Measurements from ENCODE around the gene ADORA2B. TPM values are rescaled to one million over a fixed set of nuclear protein-coding genes. Genes with fewer than 3 reads are reported as not detected.
"Not testable (repeated sequence)": the region's sequence is repeated elsewhere in the genome, so short reads cannot be mapped to it uniquely, and the experiment has no call there.

Gene ADORA2B
- total and polyA plus RNA-seq, 2 experiments from 2014 or later, result 10.3 to 13.7 TPM

- no peaks in the 10 kb centered on the region for H3K9me3 ChIP-seq (ENCODE audit: low read depth)
- no peaks in the 10 kb centered on the region for H3K36me3 ChIP-seq (ENCODE audit: low read depth)
- no peak overlapping the region for H2AFZ ChIP-seq
- 64% methylated on average over 7 of the region's 7 CpGs for WGBS, 2 experiments (ENCODE audit: low coverage in 1 of 2, low lambda C conversion rate in 2 of 2, missing lambda C conversion rate in 2 of 2)
- H3K4me2 ChIP-seq (ENCODE audit: unreplicated experiment), result no peak overlapping the region
- TF ChIP-seq EZH2phosphoT487 (IDR thresholded peaks at IDR 0.05; ENCODE audit: insufficient read depth, low read depth) (no peak), EZH2 (IDR thresholded peaks at IDR 0.05; ENCODE audit: insufficient read depth, poor library complexity, severe bottlenecking) (no peak)
- no peaks in the 10 kb centered on the region for H3K4me1 ChIP-seq (ENCODE audit: insufficient read depth)
- no peak overlapping the region for H3K27ac ChIP-seq
- H4K20me1 ChIP-seq (ENCODE audit: insufficient read depth), result no peaks in the 10 kb centered on the region
- no peak overlapping the region for H3K9ac ChIP-seq
- H3K4me3 ChIP-seq, result no peak overlapping the region
- no peaks in the 10 kb centered on the region for H3K27me3 ChIP-seq (replicated peaks; ENCODE audit: insufficient read depth)
- no peak for DNase-seq
- in situ Hi-C loops (cut with MboI), result no loop called here
- no peaks in the 10 kb centered on the region for H3K79me2 ChIP-seq (ENCODE audit: insufficient read depth)
- no peaks in the 10 kb centered on the region for H3K9me2 ChIP-seq (ENCODE audit: insufficient read depth)
- H3F3A ChIP-seq (ENCODE audit: insufficient read depth), result no peaks in the 10 kb centered on the region
Observed at GRCh38 chr17:15900871-15901270, 44.1 kb upstream of the ADORA2B start.

- H3K27me3 ChIP-seq (replicated peaks; ENCODE audit: insufficient read depth); H3K79me2 ChIP-seq (ENCODE audit: insufficient read depth); DNase-seq; in situ Hi-C loops (cut with MboI); H3K4me1 ChIP-seq (ENCODE audit: insufficient read depth); H3K4me2 ChIP-seq (ENCODE audit: unreplicated experiment); H3K36me3 ChIP-seq (ENCODE audit: low read depth); H3K27ac ChIP-seq; H3K9ac ChIP-seq; H4K20me1 ChIP-seq (ENCODE audit: insufficient read depth); H2AFZ ChIP-seq; H3F3A ChIP-seq (ENCODE audit: insufficient read depth); H3K9me3 ChIP-seq (ENCODE audit: low read depth); H3K4me3 ChIP-seq; H3K9me2 ChIP-seq (ENCODE audit: insufficient read depth): not testable (repeated sequence)
- 86 to 87% methylated on average over 8 of the region's 8 CpGs for WGBS, 2 experiments (ENCODE audit: low coverage in 1 of 2, low lambda C conversion rate in 2 of 2, missing lambda C conversion rate in 2 of 2)
Observed at GRCh38 chr17:15905236-15905635, 39.7 kb upstream of the ADORA2B start.

DNA sequence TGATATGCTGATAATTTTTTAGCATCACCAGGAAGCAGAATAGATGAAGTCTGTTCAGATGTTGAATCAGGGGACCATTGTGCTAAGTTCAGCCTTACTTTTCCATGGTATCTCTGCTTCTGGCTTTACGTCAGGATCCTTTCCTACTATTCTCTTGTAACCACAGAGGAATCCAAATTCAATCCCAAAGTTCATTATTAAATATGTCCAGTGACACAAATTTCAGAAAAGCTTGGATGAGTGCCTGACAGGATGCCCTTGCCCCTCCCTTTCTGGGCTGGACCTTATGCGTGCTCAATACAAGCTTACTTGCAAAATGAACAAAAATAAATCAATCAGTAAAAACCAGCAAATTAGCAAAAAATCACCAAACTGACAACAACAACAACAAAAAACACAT is 37.6 kb upstream of the ADORA2B start:
- no peak overlapping the region for H2AFZ ChIP-seq
- no peaks in the 10 kb centered on the region for H3K9me3 ChIP-seq (ENCODE audit: low read depth)
- H3K4me1 ChIP-seq (ENCODE audit: insufficient read depth), result no peaks in the 10 kb centered on the region
- no peaks in the 10 kb centered on the region for H3K36me3 ChIP-seq (ENCODE audit: low read depth)
- TF ChIP-seq EZH2 (IDR thresholded peaks at IDR 0.05; ENCODE audit: insufficient read depth, poor library complexity, severe bottlenecking) (no peak), EZH2phosphoT487 (IDR thresholded peaks at IDR 0.05; ENCODE audit: insufficient read depth, low read depth) (no peak)
- no peak overlapping the region for H3K27ac ChIP-seq
- WGBS, 2 experiments (ENCODE audit: low coverage in 1 of 2, low lambda C conversion rate in 2 of 2, missing lambda C conversion rate in 2 of 2), result 54 to 61% methylated on average over 2 of the region's 2 CpGs
- no peak overlapping the region for H3K4me2 ChIP-seq (ENCODE audit: unreplicated experiment)
- H4K20me1 ChIP-seq (ENCODE audit: insufficient read depth), result no peaks in the 10 kb centered on the region
- no peak overlapping the region for H3K9ac ChIP-seq
- no peaks in the 10 kb centered on the region for H3K79me2 ChIP-seq (ENCODE audit: insufficient read depth)
- no peak overlapping the region for H3K4me3 ChIP-seq
- H3K27me3 ChIP-seq (replicated peaks; ENCODE audit: insufficient read depth), result no peaks in the 10 kb centered on the region
- in situ Hi-C loops (cut with MboI), result no loop called here
- no peaks in the 10 kb centered on the region for H3F3A ChIP-seq (ENCODE audit: insufficient read depth)
- H3K9me2 ChIP-seq (ENCODE audit: insufficient read depth), result no peaks in the 10 kb centered on the region
- no peak for DNase-seq

DNA sequence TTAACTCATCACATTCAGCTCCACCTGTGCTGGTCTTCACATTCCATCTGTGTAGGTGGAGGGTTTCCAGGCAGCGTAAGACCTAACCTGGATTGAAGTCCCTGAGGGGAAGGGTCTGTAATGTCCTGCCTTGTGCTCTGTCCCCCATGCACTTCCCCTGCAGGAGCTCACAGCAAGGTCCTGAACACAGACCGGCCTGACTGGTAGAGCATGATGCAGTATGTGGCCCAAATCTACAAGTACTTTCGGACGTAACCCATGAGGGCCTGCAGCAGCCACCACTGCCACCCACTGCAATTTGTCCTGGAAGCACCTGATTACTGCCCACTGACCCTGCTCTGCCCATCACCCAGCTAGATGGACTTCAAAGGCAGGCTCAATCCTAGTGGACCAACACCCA is 36.6 kb upstream of the ADORA2B start:
- in situ Hi-C loops (cut with MboI), result no loop called here
- H3K9me2 ChIP-seq (ENCODE audit: insufficient read depth), result no peaks in the 10 kb centered on the region
- no peak overlapping the region for H3K4me2 ChIP-seq (ENCODE audit: unreplicated experiment)
- WGBS, 2 experiments (ENCODE audit: low coverage in 1 of 2, low lambda C conversion rate in 2 of 2, missing lambda C conversion rate in 2 of 2), result 58 to 62% methylated on average over 4 of the region's 4 CpGs
- TF ChIP-seq EZH2phosphoT487 (IDR thresholded peaks at IDR 0.05; ENCODE audit: insufficient read depth, low read depth) (no peak), EZH2 (IDR thresholded peaks at IDR 0.05; ENCODE audit: insufficient read depth, poor library complexity, severe bottlenecking) (no peak)
- H3K4me3 ChIP-seq, result no peak overlapping the region
- H3K4me1 ChIP-seq (ENCODE audit: insufficient read depth), result no peaks in the 10 kb centered on the region
- H2AFZ ChIP-seq, result no peak overlapping the region
- no peaks in the 10 kb centered on the region for H3K27me3 ChIP-seq (replicated peaks; ENCODE audit: insufficient read depth)
- no peaks in the 10 kb centered on the region for H3K36me3 ChIP-seq (ENCODE audit: low read depth)
- no peaks in the 10 kb centered on the region for H3K79me2 ChIP-seq (ENCODE audit: insufficient read depth)
- H4K20me1 ChIP-seq (ENCODE audit: insufficient read depth), result no peaks in the 10 kb centered on the region
- no peak for DNase-seq
- no peak overlapping the region for H3K27ac ChIP-seq
- no peaks in the 10 kb centered on the region for H3K9me3 ChIP-seq (ENCODE audit: low read depth)
- no peak overlapping the region for H3K9ac ChIP-seq
- H3F3A ChIP-seq (ENCODE audit: insufficient read depth), result no peaks in the 10 kb centered on the region

- Histone ChIP-seq H3K9me2 (ENCODE audit: insufficient read depth) (no peaks in the 10 kb centered on the region), H3K79me2 (ENCODE audit: insufficient read depth) (no peaks in the 10 kb centered on the region), H4K20me1 (ENCODE audit: insufficient read depth) (no peaks in the 10 kb centered on the region), H3K27me3 (replicated peaks; ENCODE audit: insufficient read depth) (no peaks in the 10 kb centered on the region), H3K9ac (no peak overlapping the region), H3K4me1 (ENCODE audit: insufficient read depth) (0 out of 2 replicates have a peak, but pooled peaks cover 3% of the 10 kb centered on the region), H3F3A (ENCODE audit: insufficient read depth) (peaks cover 4% of the 10 kb centered on the region), H3K36me3 (ENCODE audit: low read depth) (no peaks in the 10 kb centered on the region), H3K9me3 (ENCODE audit: low read depth) (no peaks in the 10 kb centered on the region), H3K4me3 (no peak overlapping the region), H2AFZ (no peak overlapping the region), H3K4me2 (ENCODE audit: unreplicated experiment) (no peak overlapping the region), H3K27ac (no peak overlapping the region)
- DNase-seq, result peak; percentile 33
- in situ Hi-C loops (cut with MboI), result no loop called here
- WGBS, 2 experiments (ENCODE audit: low coverage in 1 of 2, low lambda C conversion rate in 2 of 2, missing lambda C conversion rate in 2 of 2), result 72 to 76% methylated on average over 9 of the region's 9 CpGs
- TF ChIP-seq EZH2 (IDR thresholded peaks at IDR 0.05; ENCODE audit: insufficient read depth, poor library complexity, severe bottlenecking) (no peak), EZH2phosphoT487 (IDR thresholded peaks at IDR 0.05; ENCODE audit: insufficient read depth, low read depth) (no peak)
Observed at GRCh38 chr17:15909481-15909991, 35.4 kb upstream of the ADORA2B start.

All from GM23248 (cell line).